Renal cortical epithelial cell (primary cell): Measurements from ENCODE around the gene CCNI2. TPM values are rescaled to one million over a fixed set of nuclear protein-coding genes. Genes with fewer than 3 reads are reported as not detected.
"Not testable (repeated sequence)": the region's sequence is repeated elsewhere in the genome, so short reads cannot be mapped to it uniquely, and the experiment has no call there.

Experiments
- DNase-seq: peaks from one replicate; pipeline ENCODE4 v3.0.0-alpha.2; 2011; ENCODE audit warnings: low read depth
- total RNA-seq: library from RNA; depleted of rRNA; stranded (reverse); fragments of >200 nt; gene quantifications from 2 replicates; pipeline ENCODE4 v1.2.3, GENCODE V29; 2014

The CCNI2 gene
- total RNA-seq, 1 donor from 2014 or later, result 1.1 TPM

DNA sequence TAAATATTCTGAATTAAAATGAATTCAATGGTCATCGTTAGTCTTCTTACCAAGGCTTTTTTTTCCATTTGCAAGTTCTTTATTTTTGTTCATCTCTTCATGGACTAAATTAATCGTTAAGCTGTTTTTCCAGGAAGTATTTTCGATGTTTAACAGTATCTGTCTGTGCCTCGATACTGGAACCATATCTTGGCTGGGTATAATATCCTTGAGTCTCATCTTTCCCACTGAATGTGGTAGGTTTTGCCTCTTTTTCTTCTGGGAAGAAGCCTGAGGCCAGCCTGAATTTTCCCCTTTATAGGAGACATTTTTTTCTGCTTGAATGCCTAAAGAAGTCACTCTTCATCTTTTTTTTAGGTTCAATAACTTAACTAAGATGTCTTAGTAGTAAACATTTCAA lies 33.8 kb downstream of the CCNI2 start:
- DNase-seq, result no peak

DNA sequence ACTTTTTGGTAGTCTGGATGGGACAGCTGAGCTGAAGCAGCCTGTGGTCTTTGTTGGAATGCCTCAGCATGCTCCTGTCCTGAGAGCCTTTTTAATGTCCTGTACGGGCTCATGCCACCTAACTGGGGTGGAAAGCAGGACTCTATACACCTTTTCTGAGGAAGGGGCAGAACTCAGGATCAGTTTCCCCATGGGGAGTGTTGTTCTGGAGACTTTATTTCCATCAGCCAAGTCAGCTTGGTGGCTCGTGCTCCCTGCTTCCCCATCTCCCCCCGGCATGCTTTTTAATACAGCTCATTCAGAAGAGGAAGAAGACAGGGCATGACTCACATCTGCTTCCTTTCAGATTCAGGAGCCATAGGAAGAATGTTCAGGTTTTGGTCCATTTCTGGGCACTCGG lies 34.9 kb downstream of the CCNI2 start:
- peak; percentile 46 for DNase-seq

GRCh38 chr5:132785365-132785764 lies 38.1 kb downstream of the CCNI2 start:
- DNase-seq, result no peak

GRCh38 chr5:132785864-132786263 lies 38.6 kb downstream of the CCNI2 start:
- no peak for DNase-seq

- DNase-seq, result peak; percentile 39
These were observed 39.9 kb downstream of the CCNI2 start for GRCh38 chr5:132787076-132787475.

DNA sequence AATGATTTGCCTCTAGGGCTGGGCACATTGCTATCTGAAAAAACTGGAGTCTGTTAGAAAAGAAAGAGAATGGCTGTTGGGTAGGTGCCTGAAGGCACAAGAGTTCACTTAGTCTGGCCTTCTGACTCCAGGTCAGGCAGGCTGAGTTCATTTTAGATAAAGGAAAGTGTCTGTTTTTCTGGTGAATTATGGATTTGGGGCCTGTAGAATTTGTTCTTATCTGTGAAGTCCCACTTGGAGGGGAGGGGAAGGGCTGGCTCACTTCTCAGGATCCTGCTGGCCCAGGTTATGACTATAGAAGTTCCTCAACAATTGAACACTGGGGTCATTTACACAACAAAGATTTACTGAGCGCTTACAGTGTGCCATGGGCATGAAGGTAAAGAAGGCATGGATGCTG lies 41.3 kb downstream of the CCNI2 start:
- DNase-seq, result no peak

DNA sequence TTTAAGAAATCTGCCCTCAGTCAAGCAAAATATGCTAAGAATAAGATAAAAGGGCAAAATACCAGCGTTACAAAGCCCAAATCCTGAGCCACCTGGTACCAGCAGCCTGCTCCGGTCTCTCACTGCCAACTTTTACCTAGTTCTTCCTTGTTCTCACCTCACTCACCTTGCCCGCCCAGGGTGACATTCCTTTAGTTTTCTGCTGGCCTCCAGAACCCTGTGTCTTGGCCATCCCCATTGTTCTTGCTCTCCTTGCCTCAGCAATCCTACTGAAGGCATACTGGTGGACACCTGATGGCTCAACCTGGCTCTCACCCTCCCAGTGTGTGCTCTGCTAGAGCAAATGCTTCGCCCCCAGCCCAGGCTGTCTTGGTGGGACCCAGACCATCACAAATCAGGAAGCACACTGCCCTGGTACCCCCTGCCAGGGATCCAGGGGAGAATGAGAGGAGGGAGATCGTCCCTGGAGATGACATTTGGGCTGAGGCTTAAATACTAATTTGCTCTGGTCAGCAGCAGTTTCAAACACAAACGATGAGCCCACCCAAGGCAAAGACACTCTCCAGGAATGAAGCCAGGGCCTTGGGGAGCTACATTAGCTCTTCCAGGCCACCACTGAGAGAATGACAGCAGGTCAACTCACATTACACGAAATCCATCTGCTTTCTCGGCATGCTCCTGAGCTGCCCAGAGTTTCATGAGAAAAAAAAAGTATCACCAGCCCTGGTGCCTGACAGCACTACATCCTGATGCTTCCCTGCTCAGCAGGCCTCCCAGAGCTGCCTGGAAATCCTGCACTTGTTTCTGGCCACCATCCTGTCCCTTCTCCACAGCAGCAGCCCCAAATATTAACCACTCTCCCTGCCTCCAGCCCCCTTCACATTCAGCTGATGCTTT lies 42.0 kb downstream of the CCNI2 start:
- no peak for DNase-seq

GRCh38 chr5:132790201-132790865 lies 43.1 kb downstream of the CCNI2 start:
- peak; percentile 65 for DNase-seq

DNA sequence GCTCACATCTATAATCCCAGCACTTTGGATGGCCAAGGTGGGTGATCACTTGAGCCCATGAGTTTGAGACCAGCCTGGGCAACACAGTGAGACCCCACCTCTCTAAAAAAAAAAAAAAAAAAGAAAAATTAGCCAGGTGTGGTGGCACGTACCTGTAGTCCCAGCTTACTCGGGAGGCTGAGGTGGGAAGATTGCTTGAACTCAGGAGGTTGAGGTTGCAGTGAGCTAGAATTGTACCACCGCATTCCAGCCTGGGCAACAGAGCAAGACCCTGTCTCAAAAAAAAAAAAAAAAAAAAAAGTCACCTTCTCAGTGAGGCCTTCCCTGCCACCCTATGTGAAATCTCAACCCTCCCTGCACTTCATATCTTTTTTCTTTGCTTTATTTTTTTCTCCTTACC lies 43.8 kb downstream of the CCNI2 start:
- DNase-seq, result no peak

DNA sequence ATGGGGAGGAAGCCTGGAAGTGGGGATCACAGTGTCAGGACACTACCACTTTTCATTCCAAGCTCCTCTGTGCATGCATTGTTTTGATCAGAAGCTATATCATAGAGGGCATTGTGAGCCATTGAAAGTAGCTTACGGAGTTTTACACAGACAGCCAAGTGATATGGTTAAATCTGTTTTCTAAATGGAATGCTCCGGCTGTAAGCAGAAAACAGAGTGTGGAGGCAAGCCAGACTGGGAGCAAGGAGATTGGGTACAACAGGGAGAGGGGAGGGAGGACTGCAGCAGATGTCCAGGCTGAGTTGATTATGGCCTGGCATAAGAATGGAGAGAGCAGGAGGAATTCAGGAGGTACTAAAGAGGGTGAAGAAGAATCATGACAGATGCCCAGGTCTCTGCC lies 50.4 kb downstream of the CCNI2 start:
- no peak for DNase-seq

DNA sequence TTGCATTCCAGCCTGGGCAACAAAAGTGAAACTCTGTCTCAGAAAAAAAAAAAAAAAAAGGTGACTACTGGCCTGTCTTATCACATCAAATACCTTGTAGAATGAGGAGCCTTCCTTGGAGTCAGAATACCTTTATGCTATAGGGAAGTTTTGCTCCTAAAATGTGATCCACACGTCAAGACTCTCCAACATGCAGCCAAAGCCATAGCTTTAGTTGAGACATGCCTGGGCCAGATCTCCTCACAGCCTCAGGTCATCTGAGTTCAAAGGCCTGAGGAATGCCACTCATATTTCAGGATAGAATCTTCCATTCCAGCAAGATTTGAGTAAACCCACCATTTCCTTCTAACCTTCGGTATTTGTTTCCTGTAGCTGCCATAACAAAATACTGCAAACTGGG lies 52.2 kb downstream of the CCNI2 start:
- DNase-seq, result no peak

- DNase-seq, result no peak
These were observed 53.3 kb downstream of the CCNI2 start for GRCh38 chr5:132800545-132800944.

DNA sequence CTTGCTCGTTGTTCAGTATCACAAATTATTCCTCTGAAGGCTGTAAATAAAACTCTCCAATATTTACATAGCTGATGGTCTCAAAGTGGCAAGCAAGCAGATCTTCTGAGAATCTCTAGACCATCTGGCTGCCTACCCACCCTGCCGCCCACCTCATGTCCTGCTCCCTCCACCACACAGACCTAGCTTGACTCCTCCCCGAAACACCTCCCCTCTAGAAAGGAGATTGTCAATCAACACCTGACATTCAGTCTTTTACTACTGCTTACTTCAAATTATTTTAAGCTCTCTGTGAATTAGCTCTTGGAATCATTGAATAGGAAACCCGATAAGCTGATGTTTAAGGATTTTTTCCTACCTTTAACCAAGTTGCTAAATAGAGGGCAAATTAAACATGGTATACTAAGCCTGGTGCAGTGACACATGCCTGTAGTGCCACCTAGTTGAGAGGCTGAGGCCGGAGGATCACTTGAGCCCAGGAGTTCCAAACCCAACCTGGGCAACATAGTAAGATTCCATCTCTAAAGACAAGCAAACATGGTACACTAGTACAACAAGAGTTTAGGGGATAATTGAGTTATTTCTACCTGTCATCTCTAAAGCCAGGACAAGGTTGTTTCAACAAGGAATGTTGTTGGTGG lies 54.9 kb downstream of the CCNI2 start:
- no peak for DNase-seq

- DNase-seq, result not testable (repeated sequence)
These were observed 55.5 kb downstream of the CCNI2 start for GRCh38 chr5:132802685-132803066.

Other genes with a start within 250 kb of the CCNI2 start
- gene IL5, start 203.9 kb upstream of the CCNI2 start, total RNA-seq, result not detected in 2 replicates
- gene RAD50, start 190.4 kb upstream of the CCNI2 start, total RNA-seq, result 17.4 and 58.0 TPM in 2 replicates
- not detected in 2 replicates for gene IL13, start 89.3 kb upstream of the CCNI2 start, total RNA-seq
- not detected in 2 replicates for gene IL4, start 73.4 kb upstream of the CCNI2 start, total RNA-seq
- gene KIF3A, start 9.9 kb upstream of the CCNI2 start, total RNA-seq, result 7.6 and 21.5 TPM in 2 replicates
- gene SEPTIN8, start 29.8 kb downstream of the CCNI2 start, total RNA-seq, result 76.9 and 116 TPM in 2 replicates
- gene SOWAHA, start 65.9 kb downstream of the CCNI2 start, total RNA-seq, result 0.45 TPM in 1 of 2 replicates, not detected in the other
- 3.3 and 4.5 TPM in 2 replicates for gene SHROOM1, start 83.2 kb downstream of the CCNI2 start, total RNA-seq
- 0.15 and 0.17 TPM in 2 replicates for gene GDF9, start 119.0 kb downstream of the CCNI2 start, total RNA-seq
- 60.6 and 117 TPM in 2 replicates for gene UQCRQ, start 119.2 kb downstream of the CCNI2 start, total RNA-seq
- gene LEAP2, start 126.2 kb downstream of the CCNI2 start, total RNA-seq, result 0.15 TPM in 1 of 2 replicates, not detected in the other
- 48.6 and 95.0 TPM in 2 replicates for gene AFF4, start 216.2 kb downstream of the CCNI2 start, total RNA-seq